ENCODE measurements around the gene TEF.

DNA sequence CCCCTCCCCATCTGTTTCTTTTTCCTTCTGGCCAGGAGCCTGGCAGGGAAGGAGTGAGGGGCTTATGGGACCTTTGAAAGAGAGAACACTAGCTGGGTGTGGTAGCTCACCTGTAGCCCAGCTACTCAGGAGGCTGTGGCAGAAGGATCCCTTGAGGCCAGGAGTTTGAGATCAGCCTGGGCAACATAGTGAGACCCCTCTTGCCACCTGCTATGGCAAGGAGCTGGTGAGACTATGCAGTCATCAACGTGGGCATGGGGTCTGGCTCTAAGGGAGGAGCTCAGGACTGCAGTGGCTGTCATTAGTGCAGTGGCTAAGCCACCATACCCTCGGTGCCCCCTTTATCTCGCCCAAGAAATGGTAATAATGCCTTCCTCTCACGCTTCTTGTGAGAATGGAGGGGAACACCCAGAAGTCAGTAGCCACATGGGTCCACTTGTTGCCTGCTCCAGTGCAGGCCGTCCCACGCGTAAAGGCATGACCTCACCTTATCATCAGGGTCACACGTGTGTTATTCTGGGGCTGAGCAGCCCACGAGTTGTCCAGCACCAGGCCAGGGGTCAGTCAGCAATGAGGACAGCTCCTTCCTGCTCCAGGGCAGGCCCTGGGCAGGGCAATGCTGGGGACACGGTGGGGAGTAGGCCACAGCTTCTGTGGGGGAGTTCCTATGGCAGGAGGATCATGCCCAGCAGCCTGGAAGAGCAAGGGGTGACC lies 27.7 kb upstream of the TEF start:
- TF ChIP-seq POLR2AphosphoS5 (IDR thresholded peaks at IDR 0.05) (no peak), EP300 (IDR thresholded peaks at IDR 0.05) (no peak), POLR2A (IDR thresholded peaks at IDR 0.05) (no peak)
- TF ChIP-seq, protein P1, sequence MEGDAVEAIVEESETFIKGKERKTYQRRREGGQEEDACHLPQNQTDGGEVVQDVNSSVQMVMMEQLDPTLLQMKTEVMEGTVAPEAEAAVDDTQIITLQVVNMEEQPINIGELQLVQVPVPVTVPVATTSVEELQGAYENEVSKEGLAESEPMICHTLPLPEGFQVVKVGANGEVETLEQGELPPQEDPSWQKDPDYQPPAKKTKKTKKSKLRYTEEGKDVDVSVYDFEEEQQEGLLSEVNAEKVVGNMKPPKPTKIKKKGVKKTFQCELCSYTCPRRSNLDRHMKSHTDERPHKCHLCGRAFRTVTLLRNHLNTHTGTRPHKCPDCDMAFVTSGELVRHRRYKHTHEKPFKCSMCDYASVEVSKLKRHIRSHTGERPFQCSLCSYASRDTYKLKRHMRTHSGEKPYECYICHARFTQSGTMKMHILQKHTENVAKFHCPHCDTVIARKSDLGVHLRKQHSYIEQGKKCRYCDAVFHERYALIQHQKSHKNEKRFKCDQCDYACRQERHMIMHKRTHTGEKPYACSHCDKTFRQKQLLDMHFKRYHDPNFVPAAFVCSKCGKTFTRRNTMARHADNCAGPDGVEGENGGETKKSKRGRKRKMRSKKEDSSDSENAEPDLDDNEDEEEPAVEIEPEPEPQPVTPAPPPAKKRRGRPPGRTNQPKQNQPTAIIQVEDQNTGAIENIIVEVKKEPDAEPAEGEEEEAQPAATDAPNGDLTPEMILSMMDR (IDR thresholded peaks at IDR 0.05) = no peak
